ENCODE measurements around the gene HNRNPH1. TPM values are rescaled to one million over a fixed set of nuclear protein-coding genes. Genes with fewer than 3 reads are reported as not detected.

HNRNPH1 gene
- total and polyA plus RNA-seq, 2 of the 13 experiments (the other 11 are each of a cell fraction or from before 2014, with no cell fraction given): 382 to 1,064 TPM

- TF ChIP-seq HOMEZ (CRISPR knock-in tag; IDR thresholded peaks at IDR 0.05; ENCODE audit: low read depth) (no peak), POLR2G (IDR thresholded peaks at IDR 0.05; ENCODE audit: low read depth, low read length) (peak; percentile 52; the same call in 1 of the 2 replicates), IRF1 (CRISPR knock-in tag; IDR thresholded peaks at IDR 0.05; ENCODE audit: low read depth) (no peak), SRSF4 (IDR thresholded peaks at IDR 0.05; ENCODE audit: low read depth, low read length, poor library complexity, severe bottlenecking) (no peak)
Measured at GRCh38 chr5:179616002-179616594, 7.4 kb downstream of the HNRNPH1 start (continued).

- H2AFZ ChIP-seq (ENCODE audit: low read length): no peak overlapping the region
- POLR2A ChIA-PET: interaction anchor here (1.2 to 6.5 kb wide), 2 partner anchors 9 to 66 kb away, joined by 3 to 102 read pairs; partner anchors contain the start of genes CBY3 and HNRNPH1
- no peak for FAIRE-seq
- intact Hi-C loops (cut with micrococcal nuclease; ENCODE audit: unreplicated experiment) (no loop called here), in situ Hi-C loops (cut with HindIII; ENCODE audit: extremely low pct_ligation_motif_present, low pct_unique_long_range_greater_than_20kb) (no loop called here)
- no peaks in the 10 kb centered on the region for H3K27me3 ChIP-seq (ENCODE audit: control insufficient read depth in 1 of 2, insufficient read depth in 2 of 2, low read length in 2 of 2)
- no peak for ATAC-seq
- H3K4me2 ChIP-seq (ENCODE audit: low read depth, low read length): no peak overlapping the region
- no peak overlapping the region for H3K27ac ChIP-seq (ENCODE audit: extremely low read length, insufficient read depth, low read length)
- no peak overlapping the region for H3K9ac ChIP-seq (ENCODE audit: insufficient read depth, low read depth, low read length)
- peaks cover 86% of the 10 kb centered on the region for H3K4me1 ChIP-seq (ENCODE audit: insufficient read depth, low read length)
- H3K4me3 ChIP-seq (replicated peaks in 1 of 3; ENCODE audit: insufficient read depth in 1 of 3, low read depth in 2 of 3, low read length in 3 of 3): no peak overlapping the region
- H3K79me2 ChIP-seq (ENCODE audit: insufficient read depth, low read length): peaks cover 47% of the 10 kb centered on the region
- no peak for DNase-seq (ENCODE audit: low spot score)
- 92% methylated on average over 2 of the region's 2 CpGs for WGBS (ENCODE audit: low lambda C conversion rate)
- H3K9me3 ChIP-seq (ENCODE audit: low read length): no peaks in the 10 kb centered on the region
- H3K36me3 ChIP-seq (replicated peaks in 1 of 2; ENCODE audit: control insufficient read depth in 1 of 2, insufficient read depth in 2 of 2, low read length in 2 of 2): peaks cover 23 to 84% of the 10 kb centered on the region in 2 experiments
- CTCF ChIA-PET (ENCODE audit: low intra/inter-chr PET ratio, low total read pairs): no interaction called here
- H4K20me1 ChIP-seq (ENCODE audit: insufficient read depth, low read length): peaks cover 90% of the 10 kb centered on the region
- no TSS peak for BruUV-seq (replicated peaks)
- TF ChIP-seq EEA1 (CRISPR knock-in tag; IDR thresholded peaks at IDR 0.05; ENCODE audit: borderline replicate concordance): no peak
- TF ChIP-seq SMAD3 (CRISPR knock-in tag; IDR thresholded peaks at IDR 0.05): no peak
- TF ChIP-seq ATF2 (CRISPR knock-in tag; IDR thresholded peaks at IDR 0.05): no peak
- TF ChIP-seq POLR2G (IDR thresholded peaks at IDR 0.05; ENCODE audit: low read depth, low read length): peak; percentile 14; the same call in 1 of the 2 replicates
- no peak for TF ChIP-seq ZNF841 (CRISPR knock-in tag; IDR thresholded peaks at IDR 0.05; ENCODE audit: borderline replicate concordance)
- 0 out of 4 replicates have a peak, but pooled peaks of 1 of the 2 experiments have one; percentile 18 for TF ChIP-seq POLR2A (IDR thresholded peaks at IDR 0.05; ENCODE audit: insufficient read depth in 1 of 2, low read depth in 2 of 2, low read length in 2 of 2)
- TF ChIP-seq STAT5B (CRISPR knock-in tag; IDR thresholded peaks at IDR 0.05): no peak
- TF ChIP-seq SAP130 (CRISPR knock-in tag; IDR thresholded peaks at IDR 0.05; ENCODE audit: low read depth): no peak
Measured at GRCh38 chr5:179615203-179615602, 8.3 kb downstream of the HNRNPH1 start.

All from HepG2 (cell line).